ENCODE results near the gene STAB2. TPM values are rescaled to one million over a fixed set of nuclear protein-coding genes. Genes with fewer than 3 reads are reported as not detected.

Gene STAB2
- total RNA-seq, 1 donor from 2014 or later, result not detected

- H3K4me3 Mint-ChIP-seq (ENCODE audit: unreplicated experiment), result no peak overlapping the region
Observed at GRCh38 chr12:103762473-103762872, 175.4 kb downstream of the STAB2 start.

GRCh38 chr12:103765322-103765721 lies 178.2 kb downstream of the STAB2 start:
- H3K4me1 Mint-ChIP-seq (ENCODE audit: low read depth), result peaks cover 7% of the 10 kb centered on the region
- no peak overlapping the region for H3K4me3 Mint-ChIP-seq (ENCODE audit: unreplicated experiment)
- TF ChIP-seq CTCF (IDR thresholded peaks at IDR 0.05), result no peak
- DNase-seq (ENCODE audit: low spot score), result no peak
- no peaks in the 10 kb centered on the region for H3K9me3 Mint-ChIP-seq (ENCODE audit: low read depth)
- H3K27me3 Mint-ChIP-seq (ENCODE audit: low read depth), result no peaks in the 10 kb centered on the region
- H3K36me3 Mint-ChIP-seq (ENCODE audit: low read depth), result peaks cover 35% of the 10 kb centered on the region
- no peak overlapping the region for H3K27ac Mint-ChIP-seq (ENCODE audit: unreplicated experiment)

More at GRCh38 chr12:103762473-103762872, 175.4 kb downstream of the STAB2 start:
- H3K27me3 Mint-ChIP-seq (ENCODE audit: low read depth), result no peaks in the 10 kb centered on the region
- no peak for TF ChIP-seq CTCF (IDR thresholded peaks at IDR 0.05)
- H3K4me1 Mint-ChIP-seq (ENCODE audit: low read depth), result no peaks in the 10 kb centered on the region
- no peak overlapping the region for H3K27ac Mint-ChIP-seq (ENCODE audit: unreplicated experiment)
- H3K36me3 Mint-ChIP-seq (ENCODE audit: low read depth), result peaks cover 35% of the 10 kb centered on the region
- no peak for DNase-seq (ENCODE audit: low spot score)
- H3K9me3 Mint-ChIP-seq (ENCODE audit: low read depth), result no peaks in the 10 kb centered on the region

- H3K4me3 Mint-ChIP-seq (ENCODE audit: unreplicated experiment), result no peak overlapping the region
- no peaks in the 10 kb centered on the region for H3K27me3 Mint-ChIP-seq (ENCODE audit: low read depth)
- no peaks in the 10 kb centered on the region for H3K9me3 Mint-ChIP-seq (ENCODE audit: low read depth)
- no peak for TF ChIP-seq CTCF (IDR thresholded peaks at IDR 0.05)
- no peak overlapping the region for H3K27ac Mint-ChIP-seq (ENCODE audit: unreplicated experiment)
- no peak for DNase-seq (ENCODE audit: low spot score)
- H3K36me3 Mint-ChIP-seq (ENCODE audit: low read depth), result peaks cover 32% of the 10 kb centered on the region
- H3K4me1 Mint-ChIP-seq (ENCODE audit: low read depth), result peaks cover 7% of the 10 kb centered on the region
Observed at GRCh38 chr12:103766028-103766427, 179.0 kb downstream of the STAB2 start.

GRCh38 chr12:103768467-103769123 lies 181.5 kb downstream of the STAB2 start:
- peak; percentile 34 for TF ChIP-seq CTCF (IDR thresholded peaks at IDR 0.05)

GRCh38 chr12:103769240-103769945 lies 182.3 kb downstream of the STAB2 start:
- H3K36me3 Mint-ChIP-seq (ENCODE audit: low read depth), result peaks cover 26% of the 10 kb centered on the region
- no peak for DNase-seq (ENCODE audit: low spot score)
- TF ChIP-seq CTCF (IDR thresholded peaks at IDR 0.05), result no peak
- H3K9me3 Mint-ChIP-seq (ENCODE audit: low read depth), result no peaks in the 10 kb centered on the region
- peaks cover 15% of the 10 kb centered on the region for H3K4me1 Mint-ChIP-seq (ENCODE audit: low read depth)
- no peak overlapping the region for H3K4me3 Mint-ChIP-seq (ENCODE audit: unreplicated experiment)
- H3K27ac Mint-ChIP-seq (ENCODE audit: unreplicated experiment), result peak overlapping the region; percentile 36
- H3K27me3 Mint-ChIP-seq (ENCODE audit: low read depth), result no peaks in the 10 kb centered on the region

More at GRCh38 chr12:103768467-103769123, 181.5 kb downstream of the STAB2 start:
- no peaks in the 10 kb centered on the region for H3K27me3 Mint-ChIP-seq (ENCODE audit: low read depth)
- peaks cover 14% of the 10 kb centered on the region for H3K4me1 Mint-ChIP-seq (ENCODE audit: low read depth)
- no peak for DNase-seq (ENCODE audit: low spot score)
- no peaks in the 10 kb centered on the region for H3K9me3 Mint-ChIP-seq (ENCODE audit: low read depth)
- peaks cover 27% of the 10 kb centered on the region for H3K36me3 Mint-ChIP-seq (ENCODE audit: low read depth)
- H3K27ac Mint-ChIP-seq (ENCODE audit: unreplicated experiment), result peak overlapping the region; percentile 54
- no peak overlapping the region for H3K4me3 Mint-ChIP-seq (ENCODE audit: unreplicated experiment)

Measured in chondrocyte (in vitro differentiated cells).